ENCODE measurements around the gene MECP2. TPM values are rescaled to one million over a fixed set of nuclear protein-coding genes. Genes with fewer than 3 reads are reported as not detected.
"Not testable (repeated sequence)": the region's sequence is repeated elsewhere in the genome, so short reads cannot be mapped to it uniquely, and the experiment has no call there.

Gene MECP2
- total RNA-seq, 2 donors from 2014 or later, result 72.2 to 87.8 TPM

GRCh38 chrX:153999359-154000037 is 98.0 kb downstream of the MECP2 start:
- Mint-ChIP-seq H3K9me3 (no peaks in the 10 kb centered on the region), H3K27ac (no peak overlapping the region), H3K4me1 (no peaks in the 10 kb centered on the region), H3K36me3 (ENCODE audit: low read depth) (no peaks in the 10 kb centered on the region), H3K4me3 (no peak overlapping the region), H3K27me3 (no peaks in the 10 kb centered on the region)
- no peak for ATAC-seq (replicated peaks)

- Mint-ChIP-seq H3K36me3 (ENCODE audit: low read depth) (no peaks in the 10 kb centered on the region), H3K4me1 (no peaks in the 10 kb centered on the region), H3K4me3 (no peak overlapping the region), H3K9me3 (no peaks in the 10 kb centered on the region), H3K27ac (no peak overlapping the region), H3K27me3 (no peaks in the 10 kb centered on the region)
- no peak for ATAC-seq (replicated peaks)
Measured at GRCh38 chrX:153995504-153995903, 102.0 kb downstream of the MECP2 start.

- not testable (repeated sequence) for H3K36me3 Mint-ChIP-seq (ENCODE audit: low read depth); H3K9me3 Mint-ChIP-seq; ATAC-seq (replicated peaks); H3K27ac Mint-ChIP-seq; H3K27me3 Mint-ChIP-seq; H3K4me1 Mint-ChIP-seq; H3K4me3 Mint-ChIP-seq
Measured at GRCh38 chrX:153994398-153994797, 103.1 kb downstream of the MECP2 start.

GRCh38 chrX:153993978-153994377 is 103.5 kb downstream of the MECP2 start:
- Mint-ChIP-seq H3K4me1 (peaks cover 8% of the 10 kb centered on the region), H3K36me3 (ENCODE audit: low read depth) (no peaks in the 10 kb centered on the region), H3K9me3 (no peaks in the 10 kb centered on the region), H3K27me3 (no peaks in the 10 kb centered on the region), H3K27ac (no peak overlapping the region), H3K4me3 (no peak overlapping the region)
- no peak for ATAC-seq (replicated peaks)

DNA sequence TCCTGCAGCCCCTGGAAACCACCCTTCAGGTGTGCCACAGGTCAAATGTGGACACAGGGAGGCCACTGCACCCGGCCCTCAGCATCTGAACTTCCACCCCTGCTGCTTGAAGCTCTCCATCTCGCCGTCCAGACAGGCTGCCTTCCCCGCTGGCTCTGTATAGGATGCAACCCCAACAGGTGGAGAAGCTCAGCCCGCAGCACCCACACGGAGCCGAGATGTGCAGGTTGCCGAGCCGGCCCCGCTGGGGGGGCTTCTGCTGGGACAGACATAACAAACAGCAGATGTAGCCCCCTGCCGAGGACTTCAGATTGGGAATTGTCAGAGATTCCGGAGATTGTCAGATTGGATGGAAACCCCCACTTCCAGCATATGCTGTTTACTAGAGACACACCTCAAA is 104.4 kb downstream of the MECP2 start:
- Mint-ChIP-seq H3K27ac (no peak overlapping the region), H3K9me3 (no peaks in the 10 kb centered on the region), H3K36me3 (ENCODE audit: low read depth) (no peaks in the 10 kb centered on the region), H3K4me3 (no peak overlapping the region), H3K27me3 (no peaks in the 10 kb centered on the region), H3K4me1 (peaks cover 8% of the 10 kb centered on the region)
- no peak for ATAC-seq (replicated peaks)

DNA sequence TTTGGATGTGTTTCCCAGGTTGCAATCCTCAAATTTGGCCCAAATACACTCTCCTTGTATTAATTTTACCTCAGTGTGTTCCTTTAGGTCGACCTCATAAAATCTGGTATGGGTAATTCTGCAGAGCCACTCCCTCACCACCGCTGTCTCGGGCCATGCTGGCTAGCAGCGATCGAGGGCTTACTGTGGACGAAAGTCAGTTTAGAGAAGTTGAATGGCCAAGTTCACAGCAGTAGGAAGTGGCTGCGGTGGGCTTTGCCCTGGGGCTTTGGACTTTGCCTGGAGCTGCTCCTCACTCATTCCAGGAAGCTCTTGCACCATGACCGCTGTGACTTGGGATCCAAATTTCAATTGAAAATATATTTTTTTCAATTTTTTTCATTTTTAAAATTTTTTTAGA is 105.3 kb downstream of the MECP2 start:
- no peaks in the 10 kb centered on the region for H3K9me3 Mint-ChIP-seq
- no peak for ATAC-seq (replicated peaks)
- H3K36me3 Mint-ChIP-seq (ENCODE audit: low read depth), result no peaks in the 10 kb centered on the region
- no peaks in the 10 kb centered on the region for H3K27me3 Mint-ChIP-seq
- peak overlapping the region; percentile 31 for H3K4me3 Mint-ChIP-seq
- peaks cover 8% of the 10 kb centered on the region for H3K4me1 Mint-ChIP-seq
- H3K27ac Mint-ChIP-seq, result no peak overlapping the region

- ATAC-seq (replicated peaks), result no peak
- H3K9me3 Mint-ChIP-seq, result no peaks in the 10 kb centered on the region
- H3K4me3 Mint-ChIP-seq, result peak overlapping the region; percentile 83
- H3K4me1 Mint-ChIP-seq, result peaks cover 8% of the 10 kb centered on the region
- H3K27ac Mint-ChIP-seq, result peak overlapping the region; percentile 84
- no peaks in the 10 kb centered on the region for H3K27me3 Mint-ChIP-seq
- no peaks in the 10 kb centered on the region for H3K36me3 Mint-ChIP-seq (ENCODE audit: low read depth)
Measured at GRCh38 chrX:153991013-153991580, 106.4 kb downstream of the MECP2 start.

DNA sequence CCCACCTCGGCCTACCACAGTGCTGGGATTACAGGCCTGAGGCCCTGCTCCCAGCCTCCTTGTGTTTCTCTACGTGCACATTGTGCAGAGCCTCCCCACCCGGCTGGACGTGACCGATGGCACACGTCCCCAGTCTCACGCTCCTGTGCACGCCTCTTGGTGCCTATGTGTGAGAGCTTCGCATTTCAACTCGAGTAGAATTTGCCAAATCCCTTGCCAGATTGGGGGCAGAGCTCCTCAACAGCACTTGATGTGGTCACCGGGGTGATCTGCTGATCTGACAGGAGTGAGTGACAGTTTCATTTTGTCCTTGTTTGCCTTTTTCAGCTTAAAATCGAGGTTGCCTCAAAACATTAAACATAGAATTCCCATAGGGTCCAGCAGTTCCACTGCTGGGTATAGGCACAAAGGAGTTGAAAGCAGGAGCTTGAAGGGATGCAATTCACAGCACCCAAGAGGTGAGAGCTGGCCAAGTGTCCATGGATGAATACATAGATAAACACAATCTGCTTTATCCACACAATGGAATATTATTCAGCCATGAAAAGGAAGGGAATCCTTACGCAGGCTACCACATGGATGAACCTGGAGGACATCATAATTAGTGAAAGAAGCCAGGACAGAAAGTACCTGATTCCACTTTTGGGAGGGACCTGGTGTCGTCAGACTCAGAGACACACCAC is 107.4 kb downstream of the MECP2 start:
- no peaks in the 10 kb centered on the region for H3K9me3 Mint-ChIP-seq
- H3K4me3 Mint-ChIP-seq, result peak overlapping the region; percentile 83
- H3K36me3 Mint-ChIP-seq (ENCODE audit: low read depth), result no peaks in the 10 kb centered on the region
- peaks cover 8% of the 10 kb centered on the region for H3K4me1 Mint-ChIP-seq
- peak; percentile 68 for ATAC-seq (replicated peaks)
- no peaks in the 10 kb centered on the region for H3K27me3 Mint-ChIP-seq
- H3K27ac Mint-ChIP-seq, result peak overlapping the region; percentile 93

- Mint-ChIP-seq H3K36me3 (ENCODE audit: low read depth) (no peaks in the 10 kb centered on the region), H3K27me3 (no peaks in the 10 kb centered on the region), H3K27ac (no peak overlapping the region), H3K9me3 (no peaks in the 10 kb centered on the region), H3K4me3 (no peak overlapping the region), H3K4me1 (peaks cover 8% of the 10 kb centered on the region)
- no peak for ATAC-seq (replicated peaks)
Measured at GRCh38 chrX:153988493-153988892, 109.0 kb downstream of the MECP2 start.

DNA sequence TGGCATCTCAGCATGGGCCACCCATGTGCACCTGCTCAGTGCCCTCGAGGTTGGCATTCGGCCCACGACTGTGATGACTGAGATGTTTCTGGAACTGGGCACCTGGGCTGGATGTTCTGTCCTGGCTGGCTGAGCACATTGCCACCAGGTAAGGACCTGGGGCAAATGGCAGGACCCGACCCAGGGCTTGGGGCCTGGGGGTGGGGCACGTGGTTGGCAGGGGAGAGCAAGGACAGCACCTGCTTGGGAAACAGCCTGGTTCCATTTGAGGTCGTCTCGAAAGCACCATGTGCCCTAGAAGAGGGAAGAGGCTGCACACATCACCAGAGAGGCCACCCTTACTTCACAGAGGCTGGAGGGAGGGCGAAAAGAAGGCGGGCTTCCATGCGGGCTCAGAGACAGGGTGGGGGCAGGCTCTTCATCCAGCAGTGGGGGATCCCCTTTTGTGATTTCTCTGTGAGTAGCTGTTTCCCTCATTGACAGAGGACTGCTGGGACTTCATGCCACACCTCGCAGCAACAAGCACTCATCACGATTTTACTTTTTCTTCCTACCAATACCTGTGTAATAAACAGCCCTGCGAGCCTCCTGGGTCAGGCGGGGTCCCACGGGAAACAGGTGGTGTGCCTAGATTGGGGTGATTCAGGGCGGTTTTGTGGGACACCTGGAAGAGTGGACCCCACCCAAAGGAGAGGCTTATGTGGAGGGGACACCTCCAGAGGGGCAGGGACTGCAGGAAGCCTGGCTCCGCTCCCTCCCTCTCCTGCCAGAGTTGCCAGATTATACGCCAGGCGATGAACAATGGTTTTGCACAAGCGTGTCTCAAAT is 113.0 kb downstream of the MECP2 start:
- Mint-ChIP-seq H3K9me3 (no peaks in the 10 kb centered on the region), H3K4me1 (peaks cover 10% of the 10 kb centered on the region), H3K4me3 (peak overlapping the region; percentile 87), H3K36me3 (ENCODE audit: low read depth) (peaks cover 8% of the 10 kb centered on the region), H3K27ac (peak overlapping the region; percentile 84), H3K27me3 (no peaks in the 10 kb centered on the region)
- ATAC-seq (replicated peaks), result peak; percentile 35

DNA sequence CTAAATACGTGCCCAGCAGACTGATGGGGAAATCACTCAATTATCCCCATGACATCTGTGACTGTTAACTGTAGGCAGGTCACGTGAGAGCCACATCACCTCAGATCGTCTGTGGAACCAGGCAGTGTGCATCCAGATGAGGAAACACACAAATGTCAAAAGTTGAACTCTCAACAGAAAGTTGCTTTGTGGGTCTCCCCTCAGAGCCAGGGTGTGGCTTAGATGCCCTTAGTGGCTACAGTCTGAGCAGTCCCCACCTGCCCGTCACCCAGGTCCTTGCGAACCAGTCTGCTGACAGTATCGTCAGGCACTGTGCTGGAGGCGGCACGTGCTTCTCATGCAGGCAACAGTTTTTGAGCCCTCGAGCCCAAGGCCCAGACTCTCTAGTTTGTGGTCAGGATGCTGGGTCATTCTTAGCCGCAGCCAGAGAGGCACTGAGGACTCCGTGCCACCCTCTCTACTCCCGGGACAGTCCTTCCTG is 114.2 kb downstream of the MECP2 start:
- no peaks in the 10 kb centered on the region for H3K9me3 Mint-ChIP-seq
- H3K4me1 Mint-ChIP-seq, result peaks cover 7% of the 10 kb centered on the region
- peak; percentile 30 for ATAC-seq (replicated peaks)
- H3K27ac Mint-ChIP-seq, result peak overlapping the region; percentile 70
- peak overlapping the region; percentile 87 for H3K4me3 Mint-ChIP-seq
- H3K36me3 Mint-ChIP-seq (ENCODE audit: low read depth), result peaks cover 8% of the 10 kb centered on the region
- H3K27me3 Mint-ChIP-seq, result no peaks in the 10 kb centered on the region

- peaks cover 7% of the 10 kb centered on the region for H3K4me1 Mint-ChIP-seq
- H3K4me3 Mint-ChIP-seq, result peak overlapping the region; percentile 87
Measured at GRCh38 chrX:153981771-153982533, 115.6 kb downstream of the MECP2 start.

DNA sequence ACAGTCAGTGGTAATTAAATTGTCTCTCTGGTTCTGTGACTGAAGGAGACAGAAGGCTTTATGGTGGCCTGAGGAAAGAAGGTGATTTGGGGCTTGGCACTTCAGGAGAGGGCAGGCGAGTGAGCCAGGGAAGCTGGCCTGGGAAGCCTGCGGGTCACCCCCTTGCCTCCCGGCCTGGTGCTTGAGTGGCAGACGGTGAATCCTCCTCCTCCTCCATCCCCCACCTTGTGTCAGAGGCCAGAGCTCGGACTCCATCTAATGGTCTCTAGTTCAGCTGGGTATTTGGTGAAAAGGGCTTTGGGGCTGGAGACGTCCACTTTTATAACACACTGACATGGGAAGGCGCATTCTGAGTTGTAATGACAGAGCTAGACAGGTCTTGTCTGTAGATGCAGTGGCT is 116.3 kb downstream of the MECP2 start:
- peaks cover 8% of the 10 kb centered on the region for H3K36me3 Mint-ChIP-seq (ENCODE audit: low read depth)
- no peak for ATAC-seq (replicated peaks)

More at GRCh38 chrX:153981771-153982533, 115.6 kb downstream of the MECP2 start:
- peak; percentile 56 for ATAC-seq (replicated peaks)
- Mint-ChIP-seq H3K27me3 (no peaks in the 10 kb centered on the region), H3K36me3 (ENCODE audit: low read depth) (peaks cover 8% of the 10 kb centered on the region), H3K27ac (peak overlapping the region; percentile 89), H3K9me3 (no peaks in the 10 kb centered on the region)

GRCh38 chrX:153980394-153980793 is 117.1 kb downstream of the MECP2 start:
- H3K36me3 Mint-ChIP-seq (ENCODE audit: low read depth); H3K4me1 Mint-ChIP-seq; H3K27me3 Mint-ChIP-seq; H3K9me3 Mint-ChIP-seq: not testable (repeated sequence)
- peak; percentile 55 for ATAC-seq (replicated peaks)
- Mint-ChIP-seq H3K27ac (peak overlapping the region; percentile 82), H3K4me3 (peak overlapping the region; percentile 87)

More for the DNA sequence above, 116.3 kb downstream of the MECP2 start:
- peak overlapping the region; percentile 87 for H3K4me3 Mint-ChIP-seq
- peak overlapping the region; percentile 89 for H3K27ac Mint-ChIP-seq
- H3K27me3 Mint-ChIP-seq, result no peaks in the 10 kb centered on the region
- no peaks in the 10 kb centered on the region for H3K9me3 Mint-ChIP-seq
- H3K4me1 Mint-ChIP-seq, result peaks cover 7% of the 10 kb centered on the region
